ENCODE data around the gene SLC2A9. TPM values are rescaled to one million over a fixed set of nuclear protein-coding genes. Genes with fewer than 3 reads are reported as not detected.

SLC2A9 gene
- total RNA-seq, 1 experiment from 2014 or later: 3.5 TPM

DNA sequence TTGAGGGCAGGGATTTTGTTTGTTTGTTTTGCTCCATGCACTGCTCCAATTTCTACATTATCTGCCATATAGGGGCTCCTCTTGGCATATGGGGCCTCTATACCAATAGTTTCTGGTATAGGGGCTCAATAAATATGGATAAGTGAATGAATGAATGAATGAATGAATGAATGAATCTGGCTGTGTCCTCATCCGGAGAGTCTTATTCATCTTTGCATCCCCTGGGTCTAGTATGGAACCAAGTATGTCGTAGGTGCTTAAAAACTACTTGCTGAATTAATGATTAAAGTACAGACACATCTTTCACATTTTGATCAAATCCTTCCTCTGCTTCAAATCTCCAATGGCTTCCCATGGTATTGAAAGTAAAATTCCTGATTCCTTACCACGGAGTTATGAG, 159.7 kb downstream of the SLC2A9 start:
- in situ Hi-C loops (cut with HindIII; ENCODE audit: low pct_unique_long_range_greater_than_20kb, low sequenced_read_pairs): no loop called here
- TF ChIP-seq TCF7L2 (IDR thresholded peaks at IDR 0.05; ENCODE audit: low read depth, low read length) (no peak), POLR2AphosphoS5 (IDR thresholded peaks at IDR 0.05; ENCODE audit: low read depth, low read length) (no peak), REST (IDR thresholded peaks at IDR 0.05; ENCODE audit: insufficient read depth in 1 of 2, low read depth in 2 of 2, low read length in 1 of 2) (no peak), CTCF (IDR thresholded peaks at IDR 0.05) (no peak), SIN3A (IDR thresholded peaks at IDR 0.05; ENCODE audit: borderline replicate concordance, insufficient read depth, low read depth, low read length) (no peak)
- no peaks in the 10 kb centered on the region for H3K27me3 ChIP-seq (ENCODE audit: control insufficient read depth, insufficient read depth, low read length)
- ATAC-seq (no peak), DNase-seq (ENCODE audit: low read depth, low spot score) (no peak)
- H3K36me3 ChIP-seq (ENCODE audit: control insufficient read depth, insufficient read depth, low read length): no peaks in the 10 kb centered on the region
- no TSS peak for BruUV-seq (replicated peaks)
- H3K27ac ChIP-seq (ENCODE audit: low read length): no peak overlapping the region
- POLR2A ChIA-PET: no interaction called here
- no peaks in the 10 kb centered on the region for H3K4me1 ChIP-seq (ENCODE audit: control insufficient read depth, insufficient read depth, low read length)
- intact Hi-C loops (cut with micrococcal nuclease; ENCODE audit: unreplicated experiment): no loop called here
- CTCF ChIA-PET: no interaction called here
- no peaks in the 10 kb centered on the region for H3K9me3 ChIP-seq (ENCODE audit: control insufficient read depth, insufficient read depth, low read depth, low read length)
- H3K4me3 ChIP-seq (ENCODE audit: low read depth in 2 of 2, low read length in 2 of 2): no peak overlapping the region

DNA sequence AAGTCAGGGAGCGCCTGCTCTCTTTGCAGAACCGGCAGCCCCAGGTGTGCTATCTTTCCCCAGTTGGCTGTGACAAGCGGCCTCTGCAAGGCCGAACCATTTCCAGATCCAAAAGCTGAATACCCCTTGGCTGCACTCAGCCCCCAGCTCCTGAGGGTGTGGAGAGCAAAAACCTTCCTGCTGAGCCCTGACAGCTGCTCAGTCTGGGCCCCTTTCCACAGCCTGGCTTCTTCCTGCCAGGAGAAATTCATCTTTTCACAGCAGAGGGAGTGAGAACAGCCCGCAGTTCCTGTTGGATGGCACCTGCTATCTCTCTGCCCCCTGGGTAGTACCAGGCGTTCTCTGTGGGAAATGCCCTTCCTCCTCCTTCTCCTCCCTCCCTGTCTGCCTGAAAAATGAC, 161.5 kb downstream of the SLC2A9 start:
- no peaks in the 10 kb centered on the region for H3K27me3 ChIP-seq (ENCODE audit: control insufficient read depth, insufficient read depth, low read length)
- CTCF ChIA-PET: no interaction called here

More for the DNA sequence above, 161.5 kb downstream of the SLC2A9 start:
- TF ChIP-seq REST (IDR thresholded peaks at IDR 0.05; ENCODE audit: insufficient read depth in 1 of 2, low read depth in 2 of 2, low read length in 1 of 2) (no peak), CTCF (IDR thresholded peaks at IDR 0.05) (no peak), TCF7L2 (IDR thresholded peaks at IDR 0.05; ENCODE audit: low read depth, low read length) (no peak), POLR2AphosphoS5 (IDR thresholded peaks at IDR 0.05; ENCODE audit: low read depth, low read length) (no peak), SIN3A (IDR thresholded peaks at IDR 0.05; ENCODE audit: borderline replicate concordance, insufficient read depth, low read depth, low read length) (no peak)
- H3K4me1 ChIP-seq (ENCODE audit: control insufficient read depth, insufficient read depth, low read length): no peaks in the 10 kb centered on the region
- intact Hi-C loops (cut with micrococcal nuclease; ENCODE audit: unreplicated experiment) (no loop called here), in situ Hi-C loops (cut with HindIII; ENCODE audit: low pct_unique_long_range_greater_than_20kb, low sequenced_read_pairs) (no loop called here)
- no peak for DNase-seq (ENCODE audit: low read depth, low spot score)
- POLR2A ChIA-PET: no interaction called here
- H3K4me3 ChIP-seq (ENCODE audit: low read depth in 2 of 2, low read length in 2 of 2): no peak overlapping the region
- no peak for ATAC-seq
- BruUV-seq (replicated peaks): no TSS peak
- no peaks in the 10 kb centered on the region for H3K9me3 ChIP-seq (ENCODE audit: control insufficient read depth, insufficient read depth, low read depth, low read length)
- no peak overlapping the region for H3K27ac ChIP-seq (ENCODE audit: low read length)
- H3K36me3 ChIP-seq (ENCODE audit: control insufficient read depth, insufficient read depth, low read length): no peaks in the 10 kb centered on the region

Measured in Panc1 (cell line).